Measurements from ENCODE around the gene HMOX2.

- TF ChIP-seq YY1 (IDR thresholded peaks at IDR 0.05; ENCODE audit: insufficient read depth, insufficient read length) (no peak), SUZ12 (IDR thresholded peaks at IDR 0.05; ENCODE audit: extremely low read depth, insufficient read depth, insufficient read length) (no peak)
Measured at GRCh38 chr16:4501071-4501478, 24.9 kb downstream of the HMOX2 start.

Measured in NT2/D1 (cell line).